ENCODE data around the gene CDH13. TPM values are rescaled to one million over a fixed set of nuclear protein-coding genes. Genes with fewer than 3 reads are reported as not detected.

CDH13 gene
- total and polyA plus RNA-seq, 5 donors, result 20.7 to 123 (median 93.6) TPM

DNA sequence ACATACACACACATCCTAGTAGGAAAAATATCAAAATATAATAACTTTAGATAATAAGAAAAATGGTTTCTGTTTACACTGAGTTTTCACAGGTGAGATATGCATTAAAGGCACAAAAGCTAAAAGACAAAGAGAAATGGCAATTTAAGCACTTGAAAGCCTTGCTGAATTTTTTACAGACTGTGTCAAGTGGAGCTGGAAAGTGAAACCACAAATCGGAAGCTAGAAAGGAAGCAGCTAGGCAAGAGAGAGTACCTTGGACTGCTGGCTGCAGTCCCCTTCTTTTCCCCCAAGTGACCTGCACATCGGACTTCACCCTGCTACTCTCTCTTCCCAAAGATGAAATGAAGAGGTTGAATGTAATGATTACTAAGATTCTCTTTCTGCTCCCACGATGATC, 135.1 kb downstream of the CDH13 start:
- peaks cover 2% of the 10 kb centered on the region for H3K4me1 ChIP-seq (ENCODE audit: control insufficient read depth, insufficient read depth, low read length)
- peak overlapping the region; percentile 77 for H3K27ac ChIP-seq (ENCODE audit: low read length)
- no peak for DNase-seq
- no peaks in the 10 kb centered on the region for H3K27me3 ChIP-seq (ENCODE audit: control insufficient read depth, insufficient read depth)
- no peaks in the 10 kb centered on the region for H3K9me3 ChIP-seq (ENCODE audit: control insufficient read depth, low read length)
- intact Hi-C loops (cut with DNase I), result no loop called here
- WGBS, result 14% methylated on average over 3 of the region's 3 CpGs
- peak; percentile 71 for ATAC-seq
- peak overlapping the region; percentile 36 for H3K4me3 ChIP-seq (ENCODE audit: low read length)

GRCh38 chr16:82763371-82763770, 136.6 kb downstream of the CDH13 start:
- ATAC-seq, result no peak
- H3K4me1 ChIP-seq (ENCODE audit: control insufficient read depth, insufficient read depth, low read length), result peaks cover 6% of the 10 kb centered on the region
- DNase-seq, result no peak
- no peaks in the 10 kb centered on the region for H3K27me3 ChIP-seq (ENCODE audit: control insufficient read depth, insufficient read depth)
- 97% methylated on average over 2 of the region's 2 CpGs for WGBS
- H3K27ac ChIP-seq (ENCODE audit: low read length), result no peak overlapping the region
- H3K4me3 ChIP-seq (ENCODE audit: low read length), result no peak overlapping the region
- intact Hi-C loops (cut with DNase I), result no loop called here
- no peaks in the 10 kb centered on the region for H3K9me3 ChIP-seq (ENCODE audit: control insufficient read depth, low read length)

GRCh38 chr16:82767198-82767597, 140.4 kb downstream of the CDH13 start:
- Histone ChIP-seq H3K4me3 (ENCODE audit: low read length) (no peak overlapping the region), H3K27ac (ENCODE audit: low read length) (no peak overlapping the region), H3K4me1 (ENCODE audit: control insufficient read depth, insufficient read depth, low read length) (peaks cover 8% of the 10 kb centered on the region), H3K27me3 (ENCODE audit: control insufficient read depth, insufficient read depth) (no peaks in the 10 kb centered on the region), H3K9me3 (ENCODE audit: control insufficient read depth, low read length) (no peaks in the 10 kb centered on the region)
- ATAC-seq (no peak), DNase-seq (no peak)
- intact Hi-C loops (cut with DNase I), result no loop called here
- 45% methylated on average over 3 of the region's 3 CpGs for WGBS

DNA sequence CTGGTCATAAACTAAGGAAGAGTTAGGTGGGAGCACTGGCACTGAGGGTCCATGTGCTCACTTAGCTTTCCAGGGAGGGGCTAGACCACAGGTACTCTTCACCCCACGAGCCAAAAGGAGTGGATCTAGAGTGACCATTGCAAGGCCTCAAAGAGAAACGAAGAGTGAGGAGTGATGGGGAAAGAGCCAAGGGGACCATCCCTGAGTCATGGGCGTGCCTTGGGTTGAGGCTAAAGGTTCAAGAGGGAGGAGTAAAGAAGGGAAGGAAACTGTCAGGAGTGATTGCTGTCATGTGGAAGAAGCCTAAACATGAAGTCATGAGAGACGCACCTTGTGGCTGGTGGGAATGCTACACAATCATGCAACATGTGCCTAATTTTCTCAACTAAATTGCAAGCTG, 141.0 kb downstream of the CDH13 start:
- Histone ChIP-seq H3K27ac (ENCODE audit: low read length) (no peak overlapping the region), H3K27me3 (ENCODE audit: control insufficient read depth, insufficient read depth) (no peaks in the 10 kb centered on the region), H3K4me1 (ENCODE audit: control insufficient read depth, insufficient read depth, low read length) (peaks cover 6% of the 10 kb centered on the region), H3K9me3 (ENCODE audit: control insufficient read depth, low read length) (no peaks in the 10 kb centered on the region), H3K4me3 (ENCODE audit: low read length) (no peak overlapping the region)
- DNase-seq (no peak), ATAC-seq (no peak)
- intact Hi-C loops (cut with DNase I), result no loop called here
- 88% methylated on average over 4 of the region's 4 CpGs for WGBS

- ATAC-seq, result peak in 1 of 2 donors; percentile 59
- DNase-seq, result peak in 1 of 3 donors; percentile 59
- H3K9me3 ChIP-seq (ENCODE audit: control insufficient read depth, low read length), result no peaks in the 10 kb centered on the region
- peaks cover 6% of the 10 kb centered on the region for H3K4me1 ChIP-seq (ENCODE audit: control insufficient read depth, insufficient read depth, low read length)
- no peaks in the 10 kb centered on the region for H3K27me3 ChIP-seq (ENCODE audit: control insufficient read depth, insufficient read depth)
- intact Hi-C loops (cut with DNase I), result no loop called here
- no peak overlapping the region for H3K4me3 ChIP-seq (ENCODE audit: low read length)
- H3K27ac ChIP-seq (ENCODE audit: low read length), result no peak overlapping the region
- WGBS, result 61% methylated on average over 5 of the region's 5 CpGs
Observed at GRCh38 chr16:82769845-82770244, 143.1 kb downstream of the CDH13 start.

GRCh38 chr16:82772215-82772614, 145.4 kb downstream of the CDH13 start:
- Histone ChIP-seq H3K4me3 (ENCODE audit: low read length) (no peak overlapping the region), H3K27ac (ENCODE audit: low read length) (no peak overlapping the region), H3K27me3 (ENCODE audit: control insufficient read depth, insufficient read depth) (no peaks in the 10 kb centered on the region), H3K4me1 (ENCODE audit: control insufficient read depth, insufficient read depth, low read length) (peaks cover 6% of the 10 kb centered on the region), H3K9me3 (ENCODE audit: control insufficient read depth, low read length) (no peaks in the 10 kb centered on the region)
- DNase-seq (no peak), ATAC-seq (no peak)
- 70% methylated on average over 3 of the region's 3 CpGs for WGBS
- intact Hi-C loops (cut with DNase I), result no loop called here

GRCh38 chr16:82773018-82773417, 146.2 kb downstream of the CDH13 start:
- no peak overlapping the region for H3K4me3 ChIP-seq (ENCODE audit: low read length)
- DNase-seq, result no peak
- no peaks in the 10 kb centered on the region for H3K9me3 ChIP-seq (ENCODE audit: control insufficient read depth, low read length)
- no peak for ATAC-seq
- intact Hi-C loops (cut with DNase I), result no loop called here
- H3K27me3 ChIP-seq (ENCODE audit: control insufficient read depth, insufficient read depth), result no peaks in the 10 kb centered on the region
- peaks cover 2% of the 10 kb centered on the region for H3K4me1 ChIP-seq (ENCODE audit: control insufficient read depth, insufficient read depth, low read length)
- WGBS, result 37% methylated on average over 1 of the region's 1 CpG
- no peak overlapping the region for H3K27ac ChIP-seq (ENCODE audit: low read length)

DNA sequence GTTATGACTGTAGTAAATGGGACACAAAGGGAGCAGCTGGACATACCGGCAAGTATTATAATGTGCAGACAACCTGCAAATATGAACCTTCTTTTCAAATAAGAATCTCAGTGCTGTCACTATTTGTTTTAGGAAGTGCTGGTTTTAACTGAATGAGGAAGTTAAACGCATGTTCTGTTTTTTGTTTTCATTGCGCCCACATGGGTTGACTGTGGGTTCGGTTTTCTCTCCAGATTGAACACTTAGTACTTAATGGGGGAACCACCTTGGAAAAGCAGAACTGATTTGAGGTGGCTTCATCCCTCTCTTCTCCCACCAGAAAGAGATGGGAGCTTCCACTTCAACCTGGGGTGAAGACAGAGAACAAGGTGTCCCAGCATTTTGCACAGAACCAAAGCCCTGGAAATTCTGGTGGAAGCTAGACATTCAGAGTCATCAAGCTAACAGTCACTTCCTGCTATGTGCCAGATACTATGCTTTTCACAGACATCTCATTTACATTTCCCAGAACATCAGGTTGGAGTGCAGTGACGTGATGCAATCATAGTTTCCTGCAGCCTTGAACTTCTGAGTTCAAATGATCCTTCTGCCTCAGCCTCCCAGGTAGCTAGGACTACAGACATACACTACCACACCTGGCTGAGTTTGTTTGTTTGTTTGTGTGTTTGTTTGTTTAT, 149.8 kb downstream of the CDH13 start:
- intact Hi-C loops (cut with DNase I), result no loop called here
- no peaks in the 10 kb centered on the region for H3K9me3 ChIP-seq (ENCODE audit: control insufficient read depth, low read length)
- H3K4me3 ChIP-seq (ENCODE audit: low read length), result no peak overlapping the region
- no peak for DNase-seq
- H3K27ac ChIP-seq (ENCODE audit: low read length), result no peak overlapping the region
- no peak for ATAC-seq
- WGBS, result 82% methylated on average over 5 of the region's 5 CpGs
- H3K4me1 ChIP-seq (ENCODE audit: control insufficient read depth, insufficient read depth, low read length), result no peaks in the 10 kb centered on the region
- no peaks in the 10 kb centered on the region for H3K27me3 ChIP-seq (ENCODE audit: control insufficient read depth, insufficient read depth)

DNA sequence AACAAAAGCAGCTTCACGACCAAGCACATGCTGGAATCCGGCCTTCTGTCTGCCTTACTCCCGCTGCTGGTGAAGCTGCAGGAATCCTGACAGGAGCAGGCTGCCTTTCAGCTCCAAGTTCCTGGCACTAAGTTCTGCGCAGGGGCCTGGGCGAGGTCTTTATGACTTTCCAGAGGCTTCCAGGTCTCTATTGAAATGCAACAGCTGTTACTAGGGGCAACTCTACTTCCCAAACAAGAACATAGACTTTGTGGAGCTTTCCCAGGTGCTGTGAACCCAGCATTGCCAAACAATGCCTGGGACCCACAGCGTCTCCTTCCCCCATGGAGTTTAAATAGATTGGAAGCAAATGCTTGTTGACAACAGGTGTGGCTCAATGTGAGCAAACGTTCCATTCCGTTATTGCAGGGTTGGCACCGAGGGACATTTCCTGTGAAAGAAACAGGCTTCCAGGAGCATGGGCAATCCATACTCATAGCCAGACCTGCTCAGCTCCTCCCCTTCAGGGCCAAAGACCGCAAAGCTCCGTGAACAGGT, 156.0 kb downstream of the CDH13 start:
- Histone ChIP-seq H3K27ac (ENCODE audit: low read length) (no peak overlapping the region), H3K4me1 (ENCODE audit: control insufficient read depth, insufficient read depth, low read length) (peaks cover 6% of the 10 kb centered on the region), H3K4me3 (ENCODE audit: low read length) (no peak overlapping the region), H3K9me3 (ENCODE audit: control insufficient read depth, low read length) (no peaks in the 10 kb centered on the region), H3K27me3 (ENCODE audit: control insufficient read depth, insufficient read depth) (no peaks in the 10 kb centered on the region)
- DNase-seq (no peak), ATAC-seq (peak; percentile 31 to 52)
- 42% methylated on average over 11 of the region's 11 CpGs for WGBS
- intact Hi-C loops (cut with DNase I), result no loop called here

GRCh38 chr16:82783933-82784572, 157.3 kb downstream of the CDH13 start:
- no peaks in the 10 kb centered on the region for H3K9me3 ChIP-seq (ENCODE audit: control insufficient read depth, low read length)
- H3K4me1 ChIP-seq (ENCODE audit: control insufficient read depth, insufficient read depth, low read length), result peaks cover 6% of the 10 kb centered on the region
- ATAC-seq (no peak), DNase-seq (no peak)
- H3K4me3 ChIP-seq (ENCODE audit: low read length), result no peak overlapping the region
- H3K27me3 ChIP-seq (ENCODE audit: control insufficient read depth, insufficient read depth), result no peaks in the 10 kb centered on the region
- intact Hi-C loops (cut with DNase I), result no loop called here
- no peak overlapping the region for H3K27ac ChIP-seq (ENCODE audit: low read length)
- 78% methylated on average over 8 of the region's 8 CpGs for WGBS

DNA sequence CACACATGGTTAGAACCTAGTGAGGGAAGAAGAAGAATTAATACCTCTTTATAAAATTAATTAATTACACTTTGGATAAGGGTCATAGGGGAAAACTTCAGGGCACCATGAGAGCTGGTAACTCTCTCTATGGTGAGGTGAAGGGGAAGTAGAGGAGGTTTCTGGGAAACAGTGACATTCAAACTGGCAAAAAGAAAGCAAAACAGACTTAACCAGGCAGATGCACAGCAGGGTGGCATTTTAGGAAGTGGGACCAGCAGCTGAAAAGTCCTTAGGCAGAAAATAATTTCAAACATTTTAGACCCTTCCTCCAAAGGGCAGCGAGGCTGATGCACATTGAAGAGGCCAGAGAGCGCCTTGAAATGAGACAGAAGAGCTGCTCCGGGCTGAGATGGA, 157.8 kb downstream of the CDH13 start:
- no peaks in the 10 kb centered on the region for H3K27me3 ChIP-seq (ENCODE audit: control insufficient read depth, insufficient read depth)
- 94% methylated on average over 3 of the region's 3 CpGs for WGBS
- intact Hi-C loops (cut with DNase I), result no loop called here
- no peak overlapping the region for H3K27ac ChIP-seq (ENCODE audit: low read length)
- H3K4me3 ChIP-seq (ENCODE audit: low read length), result no peak overlapping the region
- no peak for DNase-seq
- ATAC-seq, result no peak
- H3K9me3 ChIP-seq (ENCODE audit: control insufficient read depth, low read length), result no peaks in the 10 kb centered on the region
- peaks cover 6% of the 10 kb centered on the region for H3K4me1 ChIP-seq (ENCODE audit: control insufficient read depth, insufficient read depth, low read length)
